A172 (cell line): ENCODE results near the gene CCDC196. TPM values are rescaled to one million over a fixed set of nuclear protein-coding genes. Genes with fewer than 3 reads are reported as not detected.

Experiments used
- DNase-seq: peaks from one replicate; pipeline ENCODE4 v3.0.0-alpha.2; 2015; ENCODE audit warnings: low spot score
- total RNA-seq: library from RNA; depleted of rRNA; stranded (reverse); fragments of >200 nt; shearing (Covaris generic); gene quantifications from 2 replicates; pipeline ENCODE4 v1.2.3, GENCODE V29; 2014; rRNA removed

The CCDC196 gene
- not detected in 2 replicates for total RNA-seq

GRCh38 chr14:66485910-66486421 lies at the start of gene CCDC196:
TSS of gene CCDC196 (plus strand) at chr14:66486371. CDS start at chr14:66486503, 132 bp downstream.
- DNase-seq: no peak

- DNase-seq: no peak
These were observed 45.4 kb upstream of the CCDC196 start for GRCh38 chr14:66440801-66441200.

GRCh38 chr14:66442953-66443571 lies 43.1 kb upstream of the CCDC196 start:
- DNase-seq: peak; percentile 4

- no peak for DNase-seq
These were observed 42.4 kb upstream of the CCDC196 start for GRCh38 chr14:66443785-66444184.

- DNase-seq: no peak
These were observed 41.8 kb upstream of the CCDC196 start for GRCh38 chr14:66444271-66444927.

- DNase-seq: no peak
These were observed 40.2 kb upstream of the CCDC196 start for GRCh38 chr14:66445936-66446335.

- DNase-seq: no peak
These were observed 32.7 kb upstream of the CCDC196 start for GRCh38 chr14:66453469-66453868.

- no peak for DNase-seq
These were observed 26.6 kb upstream of the CCDC196 start for GRCh38 chr14:66459603-66460002.

- DNase-seq: no peak
These were observed 21.9 kb upstream of the CCDC196 start for GRCh38 chr14:66464261-66464660.

- no peak for DNase-seq
These were observed 17.3 kb upstream of the CCDC196 start for GRCh38 chr14:66468778-66469367.

GRCh38 chr14:66471584-66471983 lies 14.6 kb upstream of the CCDC196 start:
- DNase-seq: no peak

- no peak for DNase-seq
These were observed 13.9 kb upstream of the CCDC196 start for GRCh38 chr14:66472251-66472650.

- DNase-seq: no peak
These were observed 12.9 kb upstream of the CCDC196 start for GRCh38 chr14:66473223-66473622.

- peak; percentile 35 for DNase-seq
These were observed 9.2 kb upstream of the CCDC196 start for GRCh38 chr14:66476964-66477363.

- no peak for DNase-seq
These were observed 8.6 kb upstream of the CCDC196 start for GRCh38 chr14:66477567-66477966.

- DNase-seq: no peak
These were observed 3.3 kb upstream of the CCDC196 start for GRCh38 chr14:66482873-66483272.

GRCh38 chr14:66483322-66483721 lies 2.8 kb upstream of the CCDC196 start:
- DNase-seq: no peak

- DNase-seq: no peak
These were observed 1.1 kb upstream of the CCDC196 start for GRCh38 chr14:66485029-66485428.

GRCh38 chr14:66487164-66487563 lies 993 bp downstream of the CCDC196 start:
- DNase-seq: no peak

GRCh38 chr14:66490143-66491111 lies 4.3 kb downstream of the CCDC196 start:
- no peak for DNase-seq

- no peak for DNase-seq
These were observed 7.6 kb downstream of the CCDC196 start for GRCh38 chr14:66493750-66494149.
